PC-3 (cell line): ENCODE measurements around the gene SCGB1C1.

Experiments used
- CTCF ChIP-seq: fragments of 300-600 bp; sonication (generic); conservative IDR thresholded peaks from 2 replicates; pipeline ENCODE4 v1.5.1; 2017; ENCODE audit warnings: antibody characterized with exemption, low read depth, mild to moderate bottlenecking, low read length
- EZH2 ChIP-seq: fragments of 300-600 bp; sonication (generic); IDR thresholded peaks from one replicate; pipeline ENCODE4 v1.6.1; 2017; ENCODE audit warnings: antibody characterized with exemption, mild to moderate bottlenecking, low read length; ENCODE audit not compliant: unreplicated experiment
- EZH2phosphoT487 ChIP-seq: fragments of 300-600 bp; sonication (generic); IDR thresholded peaks from 2 replicates; pipeline ENCODE4 v1.6.1; 2018; ENCODE audit warnings: mild to moderate bottlenecking, antibody characterized with exemption, low read length, borderline replicate concordance

GRCh38 chr11:207863-208180 is 14.9 kb downstream of the SCGB1C1 start:
- TF ChIP-seq CTCF, result no peak
- TF ChIP-seq EZH2, result no peak
- TF ChIP-seq EZH2phosphoT487, result no peak
